C4-2B (cell line): ENCODE measurements around the gene DCTN1.

Source experiments
- CTCF ChIP-seq: fragments of 450-650 bp; conservative IDR thresholded peaks from 2 replicates; pipeline ENCODE4 v1.5.1; 2017; ENCODE audit warnings: mild to moderate bottlenecking
- ZFX ChIP-seq: fragments of 450-650 bp; IDR thresholded peaks from 2 replicates; pipeline ENCODE4 v1.6.1; 2017

GRCh38 chr2:74333175-74333574, 46.9 kb downstream of the DCTN1 start:
- TF ChIP-seq CTCF (peak; percentile 21), ZFX (no peak)
